Right lung (tissue), 5 donors: Measurements from ENCODE around the gene TBXT. TPM values are rescaled to one million over a fixed set of nuclear protein-coding genes. Genes with fewer than 3 reads are reported as not detected.
"Not testable (repeated sequence)": the region's sequence is repeated elsewhere in the genome, so short reads cannot be mapped to it uniquely, and the experiment has no call there.

Experiments
- DNase-seq, 2 donors: peaks; one replicate each; pipeline ENCODE4 v3.0.0-alpha.2; 2013
- polyA plus RNA-seq, 5 donors: library from polyadenylated mRNA; unstranded; fragments of 120-200 nt; gene quantifications; one replicate each; pipeline versions ENCODE4 v1.2.1 to v1.2.3, GENCODE V29; 2013; ENCODE audit warnings: inconsistent platforms in 1 of 5, low replicate concordance in 1 of 5; ENCODE audit not compliant: insufficient read length in 5 of 5, insufficient read depth in 1 of 5

Gene TBXT
- polyA plus RNA-seq, 5 donors = not detected

DNA sequence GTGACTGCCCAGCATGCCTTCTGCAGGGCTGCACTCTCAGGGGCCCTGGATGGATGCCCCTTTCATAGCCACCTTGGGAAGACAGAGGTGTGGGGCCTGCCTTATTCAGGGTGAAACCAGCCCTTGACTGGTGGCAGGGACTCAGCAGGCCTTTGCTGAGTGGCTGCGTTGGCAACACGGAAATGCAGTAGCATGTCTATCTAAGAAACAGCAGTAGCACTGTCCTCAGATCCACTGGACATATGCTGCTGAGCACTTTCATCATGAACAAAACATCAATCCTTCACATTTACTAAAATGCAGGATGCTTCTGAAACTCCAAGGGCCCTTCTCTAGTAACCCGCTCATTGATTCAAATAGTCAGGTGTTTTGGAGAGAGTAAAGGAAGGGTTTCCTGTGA, 4.9 kb upstream of the TBXT start:
- DNase-seq = no peak

- DNase-seq = no peak
Measured at GRCh38 chr6:166169549-166170421, 2.1 kb upstream of the TBXT start.

GRCh38 chr6:166168616-166169548, 1.2 kb upstream of the TBXT start:
- no peak for DNase-seq

DNA sequence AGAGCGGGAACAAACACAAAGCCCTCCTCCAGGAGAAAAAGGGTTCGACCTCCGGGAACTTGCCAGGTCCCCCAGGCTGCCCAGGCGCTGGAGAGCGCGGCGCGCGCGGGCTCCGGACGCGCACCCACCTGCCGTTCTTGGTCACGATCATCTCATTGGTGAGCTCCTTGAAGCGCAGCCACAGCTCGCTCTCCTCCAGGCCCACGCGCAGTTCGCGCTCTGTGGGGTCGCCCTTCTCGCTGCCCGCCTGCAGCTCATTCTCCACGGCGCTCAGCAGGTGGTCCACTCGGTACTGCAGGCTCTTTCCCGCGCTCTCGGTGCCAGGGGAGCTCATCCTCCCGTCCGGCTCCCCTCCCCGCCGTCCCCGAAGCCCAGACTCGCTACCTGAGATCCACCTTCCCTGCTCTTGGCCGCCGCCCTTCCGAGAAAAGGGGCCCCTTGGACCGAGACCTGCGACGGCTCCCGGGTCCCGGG, 356 bp downstream of the TBXT start:
- DNase-seq = no peak

DNA sequence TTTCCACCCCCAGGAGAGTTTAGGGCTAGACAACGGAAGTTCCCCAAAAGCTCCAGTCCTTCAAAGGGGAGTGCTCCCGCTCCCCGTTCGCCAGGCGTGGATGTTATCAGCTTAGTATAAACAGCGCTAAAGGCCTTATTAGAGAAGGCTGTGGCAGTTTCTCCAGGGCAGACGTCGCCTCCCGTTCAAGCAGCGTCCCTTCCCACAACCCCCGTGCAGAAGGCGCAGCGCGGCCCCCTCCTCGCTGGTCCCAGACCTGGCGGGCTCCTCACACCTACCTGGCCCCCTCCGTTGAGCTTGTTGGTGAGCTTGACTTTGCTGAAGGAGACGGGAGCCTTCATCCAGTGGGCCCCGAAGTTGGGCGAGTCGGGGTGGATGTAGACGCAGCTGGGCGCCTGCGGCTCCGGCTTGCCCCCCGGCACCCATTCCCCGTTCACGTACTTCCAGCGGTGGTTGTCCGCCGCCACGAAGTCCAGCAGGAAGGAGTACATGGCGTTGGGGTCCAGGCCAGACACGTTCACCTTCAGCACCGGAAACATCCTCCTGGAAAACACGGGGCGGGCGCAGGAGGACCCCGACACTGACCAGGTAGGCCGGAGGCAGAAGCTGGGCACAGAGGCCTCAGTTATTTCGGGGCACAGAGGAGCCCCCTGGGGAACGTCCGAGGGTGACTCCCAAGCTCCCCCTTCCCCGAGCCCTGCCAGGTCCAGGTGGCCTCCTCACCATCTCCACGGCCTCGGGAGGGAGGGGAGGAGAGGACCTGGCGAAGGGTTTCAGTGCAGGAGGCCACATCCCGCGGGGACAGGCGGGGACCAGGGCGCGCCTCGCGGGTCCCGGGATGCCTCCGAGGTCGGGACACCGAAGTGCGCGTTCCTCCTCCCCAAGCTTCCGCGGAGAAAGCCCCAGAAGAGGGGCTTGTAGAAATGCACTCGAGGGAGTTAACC, 1.1 kb downstream of the TBXT start:
- DNase-seq = no peak

- DNase-seq = no peak
Measured at GRCh38 chr6:166165558-166166313, 1.9 kb downstream of the TBXT start.

DNA sequence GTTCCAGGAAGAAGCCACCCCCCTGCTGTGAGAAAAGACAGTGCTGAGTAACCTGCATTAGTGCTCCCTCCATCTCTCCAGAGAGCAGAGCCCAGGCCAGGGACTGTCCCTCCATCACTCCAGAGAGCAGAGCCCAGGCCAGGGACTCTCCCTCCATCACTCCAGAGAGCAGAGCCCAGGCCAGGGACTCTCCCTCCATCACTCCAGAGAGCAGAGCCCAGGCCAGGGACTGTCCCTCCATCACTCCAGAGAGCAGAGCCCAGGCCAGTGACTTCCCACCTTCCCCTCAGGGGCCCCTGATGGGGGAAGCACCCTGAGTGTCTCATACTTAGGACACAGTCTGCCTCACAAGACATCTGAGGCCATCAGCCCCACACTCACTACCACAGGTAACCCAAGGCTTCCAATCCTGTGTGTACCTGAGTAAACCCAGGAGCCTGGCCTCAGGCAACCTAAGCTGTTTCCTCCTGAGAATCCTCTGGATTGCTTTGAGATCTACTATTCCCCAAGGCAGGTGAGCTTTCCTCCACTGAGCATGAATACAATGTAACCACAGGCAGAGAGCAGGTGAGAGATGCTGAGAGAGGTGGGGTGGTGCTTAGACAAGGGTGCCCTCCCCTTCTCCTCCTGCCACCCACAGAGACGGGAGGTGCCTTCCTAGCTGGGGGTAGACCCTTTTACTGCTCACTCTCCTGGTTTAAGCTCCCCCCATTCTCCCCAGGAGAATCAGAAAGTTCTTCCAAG, 4.9 kb downstream of the TBXT start:
- no peak for DNase-seq

DNA sequence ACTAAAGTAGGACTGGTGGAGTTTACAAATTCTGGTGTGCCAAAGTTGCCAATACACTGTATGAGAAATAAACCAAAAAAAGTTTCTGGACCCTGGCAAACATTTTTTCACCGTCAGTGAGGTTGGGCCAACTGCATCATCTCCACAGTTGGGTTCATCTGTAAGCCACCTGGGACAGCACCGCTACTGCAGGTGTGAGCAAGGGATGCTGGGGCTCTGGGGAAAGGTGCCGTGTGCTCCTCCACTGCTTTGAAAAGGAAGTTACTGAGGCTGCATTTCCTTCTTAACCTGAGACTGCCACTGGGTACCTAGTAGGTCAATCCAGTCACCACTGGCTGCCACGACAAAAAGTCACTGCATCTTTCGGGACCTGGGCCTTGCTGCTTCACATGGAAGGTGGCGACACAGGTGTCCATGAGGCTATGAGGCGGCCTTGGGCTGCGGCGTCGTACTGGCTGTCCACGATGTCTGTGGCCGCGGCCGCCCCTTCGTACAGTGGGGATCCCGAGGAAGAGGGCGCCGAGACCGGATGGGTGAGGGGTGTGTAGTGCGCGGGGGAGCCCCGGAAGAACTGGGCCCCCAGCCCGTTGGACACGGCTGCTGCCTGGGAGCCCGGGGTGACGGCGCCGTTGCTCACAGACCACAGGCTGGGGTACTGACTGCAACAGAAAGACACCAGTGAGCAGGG, 9.6 kb downstream of the TBXT start:
- no peak for DNase-seq

- DNase-seq = no peak
Measured at GRCh38 chr6:166156942-166157341, 10.7 kb downstream of the TBXT start.

DNA sequence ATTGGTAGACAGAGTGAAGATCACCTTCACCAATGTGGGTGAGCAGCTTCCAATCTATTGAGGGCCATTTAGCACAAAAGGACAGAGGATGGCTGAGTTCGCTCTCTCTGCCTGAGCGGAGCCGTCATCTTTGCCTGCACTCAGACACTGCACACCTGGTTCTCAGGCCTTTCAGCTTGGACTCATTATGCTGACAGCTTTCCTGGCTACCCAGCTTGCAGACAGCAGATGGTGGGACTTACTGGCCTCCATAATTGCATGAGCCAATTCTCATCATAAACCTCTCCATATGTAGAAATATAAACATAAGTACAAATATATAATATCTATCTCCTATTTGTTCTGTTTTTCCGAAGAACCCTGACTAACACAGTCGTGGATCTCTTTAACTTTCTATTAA, 13.7 kb downstream of the TBXT start:
- DNase-seq = no peak

GRCh38 chr6:166152660-166153059, 15.0 kb downstream of the TBXT start:
- DNase-seq = no peak

DNA sequence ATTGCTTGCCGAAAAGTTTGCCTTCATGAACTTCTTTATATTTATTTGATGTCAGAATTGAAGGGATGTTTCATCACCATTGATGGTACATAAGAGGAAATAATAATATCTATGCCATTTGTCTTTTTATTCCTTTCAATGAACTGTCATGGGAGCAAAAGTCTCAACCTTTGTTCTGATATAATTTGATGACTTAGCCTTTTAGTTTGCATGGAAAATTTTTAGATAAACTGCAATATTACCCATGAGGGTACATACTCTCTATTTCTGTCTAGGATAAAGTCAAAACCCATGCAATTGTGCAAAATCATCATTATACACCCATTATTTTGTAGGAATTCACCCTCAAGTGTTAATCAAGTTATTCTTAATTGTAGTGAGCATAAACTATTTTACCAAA, 15.9 kb downstream of the TBXT start:
- DNase-seq = no peak

GRCh38 chr6:166145751-166146150, 21.9 kb downstream of the TBXT start:
- no peak for DNase-seq

- no peak for DNase-seq
Measured at GRCh38 chr6:166143011-166143410, 24.6 kb downstream of the TBXT start.

DNA sequence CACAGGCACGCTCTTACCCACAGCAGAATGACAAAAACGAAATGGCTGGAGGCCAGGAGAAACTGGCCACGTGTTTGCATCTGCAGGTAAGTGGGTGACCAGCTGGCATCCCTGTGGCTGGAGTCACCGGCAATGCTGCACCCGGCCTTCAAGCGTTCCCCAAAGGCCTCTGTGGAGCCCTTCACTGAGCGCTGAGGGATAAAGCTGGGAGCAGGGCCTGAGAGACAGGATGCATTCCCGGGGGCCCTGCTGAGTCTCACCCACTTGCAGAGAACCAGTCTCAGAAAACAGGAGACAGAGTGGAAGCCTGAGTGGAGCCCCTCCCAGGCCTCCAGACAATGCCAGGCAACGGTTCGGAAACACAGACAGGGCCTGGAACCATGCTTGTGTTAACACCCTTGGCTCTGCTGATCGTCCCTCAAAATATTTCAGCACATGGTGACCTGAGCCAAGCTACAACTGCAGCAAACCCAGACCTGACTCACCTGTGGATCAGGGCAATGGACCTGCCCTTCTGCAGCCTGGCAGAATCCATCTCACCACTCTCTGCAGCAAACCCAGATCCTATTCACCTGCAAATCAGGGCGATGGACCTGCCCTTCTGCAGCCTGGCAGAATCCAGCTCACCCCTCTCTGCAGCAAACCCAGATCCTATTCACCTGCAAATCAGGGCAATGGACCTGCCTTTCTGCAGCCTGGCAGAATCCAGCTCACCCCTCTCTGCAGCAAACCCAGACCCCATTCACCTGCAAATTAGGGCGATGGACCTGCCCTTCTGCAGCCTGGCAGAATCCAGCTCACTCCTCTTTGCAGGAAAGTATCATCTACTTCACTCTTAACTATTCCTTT, 39.8 kb downstream of the TBXT start:
- no peak for DNase-seq

GRCh38 chr6:166123115-166123514, 44.5 kb downstream of the TBXT start:
- DNase-seq = not testable (repeated sequence)

DNA sequence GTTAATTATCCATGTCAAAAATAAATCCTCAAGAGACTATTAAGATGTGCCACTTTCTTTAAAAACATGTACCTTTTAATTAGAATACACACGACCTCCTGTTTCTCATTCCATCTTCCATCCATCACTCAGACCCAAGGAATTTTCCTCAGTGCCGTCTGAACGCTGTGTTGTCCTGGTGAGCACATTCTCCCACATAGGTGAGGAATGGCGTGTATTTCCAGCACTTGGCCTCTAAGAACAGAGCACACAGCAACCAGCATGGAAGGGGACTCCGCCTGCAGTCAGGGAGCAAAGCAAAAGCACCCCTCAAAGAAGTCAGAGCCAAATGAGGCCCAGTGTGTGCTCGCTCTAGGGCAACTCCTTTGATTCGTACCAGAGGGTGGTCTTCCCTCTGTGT, 45.9 kb downstream of the TBXT start:
- DNase-seq = no peak
